AG04449 (cell line): ENCODE measurements around the gene FAM200C.

Source experiments
- CTCF ChIA-PET: fragments of 350-600 bp; formaldehyde crosslinking; extraction: SDS; loops from one replicate; lab custom pipeline; 2021; ENCODE audit warnings: antibody characterized with exemption; lab: Yijun Ruan, JAX
- POLR2A ChIA-PET: fragments of 400-600, 350-600 bp; formaldehyde crosslinking; extraction: SDS; loops from one replicate; lab custom pipeline; 2020; ENCODE audit warnings: antibody characterized with exemption, inconsistent platforms; lab: Yijun Ruan, JAX
- DNase-seq: peaks from one replicate; pipeline ENCODE4 v3.0.0-alpha.2; 2010; ENCODE audit warnings: low read depth, low spot score
- H3K4me3 ChIP-seq: 2 replicates; pipeline ENCODE4 v1.5.1; 2011; ENCODE audit warnings: low read depth, mild to moderate bottlenecking, control low read depth, low read length
- TF ChIP-seq, protein P1 (sequence below): IDR thresholded peaks from one replicate; pipeline ENCODE4 v1.5.1; 2011; ENCODE audit warnings: mild to moderate bottlenecking, moderate library complexity, low read length, control low read depth, inconsistent platforms; ENCODE audit not compliant: insufficient read depth; ENCODE audit errors: missing control alignments

Gene FAM200C

DNA sequence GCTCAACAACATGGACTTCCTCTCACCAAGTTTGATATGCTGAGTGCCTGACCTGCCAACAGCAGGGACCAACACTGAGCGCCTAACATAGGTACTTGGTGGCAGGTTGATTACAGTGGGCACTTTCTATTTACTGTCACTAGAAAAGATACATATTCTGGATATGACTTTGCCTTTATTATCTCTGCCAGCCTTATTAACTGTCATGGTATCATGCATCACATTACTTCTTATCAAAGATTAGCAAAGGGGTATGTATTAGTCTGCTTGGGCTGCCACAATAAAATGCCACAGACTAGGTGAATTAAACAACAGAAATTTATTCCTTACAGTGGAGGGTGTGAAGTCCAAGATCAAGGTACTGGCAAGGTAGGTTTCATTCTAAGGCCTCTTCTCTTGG lies 15.2 kb downstream of the FAM200C start:
- ChIA-PET POLR2A (no interaction called here), CTCF (interaction anchor here (1.4 kb wide), 1 partner anchor 364 kb away, joined by 4 read pairs; no protein-coding TSS in a partner anchor)
- TF ChIP-seq, protein P1, sequence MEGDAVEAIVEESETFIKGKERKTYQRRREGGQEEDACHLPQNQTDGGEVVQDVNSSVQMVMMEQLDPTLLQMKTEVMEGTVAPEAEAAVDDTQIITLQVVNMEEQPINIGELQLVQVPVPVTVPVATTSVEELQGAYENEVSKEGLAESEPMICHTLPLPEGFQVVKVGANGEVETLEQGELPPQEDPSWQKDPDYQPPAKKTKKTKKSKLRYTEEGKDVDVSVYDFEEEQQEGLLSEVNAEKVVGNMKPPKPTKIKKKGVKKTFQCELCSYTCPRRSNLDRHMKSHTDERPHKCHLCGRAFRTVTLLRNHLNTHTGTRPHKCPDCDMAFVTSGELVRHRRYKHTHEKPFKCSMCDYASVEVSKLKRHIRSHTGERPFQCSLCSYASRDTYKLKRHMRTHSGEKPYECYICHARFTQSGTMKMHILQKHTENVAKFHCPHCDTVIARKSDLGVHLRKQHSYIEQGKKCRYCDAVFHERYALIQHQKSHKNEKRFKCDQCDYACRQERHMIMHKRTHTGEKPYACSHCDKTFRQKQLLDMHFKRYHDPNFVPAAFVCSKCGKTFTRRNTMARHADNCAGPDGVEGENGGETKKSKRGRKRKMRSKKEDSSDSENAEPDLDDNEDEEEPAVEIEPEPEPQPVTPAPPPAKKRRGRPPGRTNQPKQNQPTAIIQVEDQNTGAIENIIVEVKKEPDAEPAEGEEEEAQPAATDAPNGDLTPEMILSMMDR: no peak
- H3K4me3 ChIP-seq: no peak overlapping the region
- no peak for DNase-seq

DNA sequence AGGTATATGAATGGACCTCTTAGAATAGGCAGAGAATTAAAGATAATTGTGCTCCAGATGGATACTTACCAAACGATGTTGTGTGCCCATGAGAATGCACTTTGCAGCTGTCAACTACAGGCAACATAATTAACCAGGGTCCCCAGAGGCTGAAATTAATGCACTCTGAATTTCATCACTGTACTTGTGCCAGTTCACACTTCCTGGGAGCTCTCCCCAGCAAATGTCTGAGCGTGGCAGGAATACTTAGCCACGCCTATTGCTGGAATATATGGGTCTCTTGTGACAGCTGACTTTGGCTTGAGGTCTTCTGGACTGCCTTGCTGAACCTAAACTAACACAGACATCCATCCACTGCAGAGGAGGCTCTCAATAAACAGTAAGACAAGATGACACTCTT lies 17.5 kb downstream of the FAM200C start:
- no peak overlapping the region for H3K4me3 ChIP-seq
- DNase-seq: no peak
- ChIA-PET POLR2A (no interaction called here), CTCF (interaction anchor here (2.0 to 3.7 kb wide), 2 partner anchors 9 to 360 kb away, joined by 7 to 19 read pairs; no protein-coding TSS in a partner anchor)
- TF ChIP-seq, protein P1: no peak

DNA sequence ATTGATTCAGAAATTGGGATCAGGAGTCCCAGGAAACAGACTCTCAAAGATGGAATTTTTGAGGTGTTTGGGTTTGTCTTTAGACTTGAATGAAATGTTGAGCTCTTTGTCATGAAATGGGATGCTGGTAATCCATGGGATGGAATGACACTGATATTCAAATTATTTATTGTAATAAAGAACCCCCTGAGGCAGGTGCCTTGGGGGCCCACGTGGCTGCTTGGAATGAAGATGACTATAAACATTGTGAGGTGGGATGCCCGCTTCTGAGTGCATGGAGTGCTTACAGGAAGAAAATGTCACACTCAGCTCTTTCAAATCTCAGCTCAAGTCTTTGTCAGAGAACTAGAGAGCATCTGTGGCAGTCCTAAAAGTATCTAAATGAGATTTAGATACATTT lies 19.8 kb downstream of the FAM200C start:
- no peak for DNase-seq

DNA sequence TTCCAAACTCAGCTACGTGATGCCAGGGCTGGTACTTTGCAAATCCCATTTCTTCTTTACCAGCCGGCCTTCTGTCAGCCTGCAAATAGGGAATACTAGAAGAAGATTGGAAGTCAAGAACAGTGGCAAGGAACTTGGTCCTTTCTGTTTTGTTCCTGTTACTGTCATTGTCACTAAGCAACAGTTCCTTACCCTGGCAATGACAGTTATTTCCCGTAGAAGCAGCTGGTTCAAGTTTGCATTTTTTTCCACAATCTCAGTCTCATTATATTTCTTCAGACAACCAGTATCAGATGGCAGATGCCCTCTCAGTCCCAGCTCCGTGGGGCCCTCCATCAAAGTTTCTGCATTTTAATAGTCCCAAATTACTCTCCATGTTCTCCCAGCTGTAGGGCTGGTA lies 20.3 kb downstream of the FAM200C start:
- DNase-seq: no peak
- no peak overlapping the region for H3K4me3 ChIP-seq
- TF ChIP-seq, protein P1: no peak
- POLR2A ChIA-PET: no interaction called here
- CTCF ChIA-PET: interaction anchor here (1.2 to 3.7 kb wide), 7 partner anchors 9 to 359 kb away, joined by 3 to 19 read pairs (median 3); no protein-coding TSS in a partner anchor

More for the DNA sequence above, 19.8 kb downstream of the FAM200C start:
- CTCF ChIA-PET: interaction anchor here (1.2 to 3.7 kb wide), 7 partner anchors 8 to 360 kb away, joined by 3 to 19 read pairs (median 3); no protein-coding TSS in a partner anchor
- TF ChIP-seq, protein P1: no peak
- POLR2A ChIA-PET: no interaction called here
- H3K4me3 ChIP-seq: no peak overlapping the region

DNA sequence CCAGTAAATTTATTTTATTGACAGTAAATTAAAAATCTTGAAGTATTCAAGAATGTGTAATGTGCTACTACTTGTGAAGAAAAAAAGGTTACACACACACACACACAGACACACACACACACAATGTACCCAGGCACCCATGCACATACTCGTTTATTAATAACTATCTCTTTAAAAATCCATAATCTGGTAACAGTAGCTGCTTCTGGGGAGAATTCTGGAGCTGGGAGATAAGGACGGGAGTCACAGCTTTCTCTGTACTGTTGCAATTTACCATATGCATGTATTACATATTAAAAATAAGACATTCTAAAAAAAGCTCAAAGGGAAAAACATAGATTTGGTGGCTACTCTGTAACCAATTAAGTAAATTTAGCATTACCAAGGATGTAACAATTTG lies 21.5 kb downstream of the FAM200C start:
- ChIA-PET CTCF (interaction anchor here (1.0 to 2.5 kb wide), 5 partner anchors 10 to 356 kb away, joined by 3 to 17 read pairs (median 4); no protein-coding TSS in a partner anchor), POLR2A (no interaction called here)
- no peak for DNase-seq
- no peak overlapping the region for H3K4me3 ChIP-seq
- TF ChIP-seq, protein P1: no peak

DNA sequence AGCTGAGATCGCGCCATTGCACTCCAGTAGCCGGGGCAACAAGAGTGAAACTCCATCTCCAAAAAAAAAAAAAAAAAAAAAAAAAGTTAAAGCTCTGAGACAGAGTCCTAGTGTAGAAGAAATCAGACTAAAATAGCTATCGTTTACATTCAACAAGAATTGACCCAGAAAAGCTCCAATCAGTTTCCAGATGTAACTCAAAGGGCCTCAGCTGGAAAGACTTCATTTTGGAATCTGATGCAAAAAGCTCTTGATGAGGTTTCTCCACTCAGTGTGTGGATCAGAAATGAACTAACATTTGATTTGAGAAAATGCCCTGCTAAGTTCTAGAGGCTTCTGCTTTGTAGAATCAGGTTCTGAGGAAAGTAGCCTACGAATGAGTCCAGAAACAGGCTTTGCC lies 22.2 kb downstream of the FAM200C start:
- TF ChIP-seq, protein P1: no peak
- H3K4me3 ChIP-seq: no peak overlapping the region
- ChIA-PET CTCF (interaction anchor here (0.6 to 2.0 kb wide), 6 partner anchors 14 to 355 kb away, joined by 3 to 11 read pairs (median 4); no protein-coding TSS in a partner anchor), POLR2A (no interaction called here)
- no peak for DNase-seq
